ENCODE results near the gene EIF2B4. TPM values are rescaled to one million over a fixed set of nuclear protein-coding genes. Genes with fewer than 3 reads are reported as not detected.

EIF2B4 gene
- total and polyA plus RNA-seq, 2 of the 13 experiments (the other 11 are each of a cell fraction or from before 2014, with no cell fraction given): 91.5 to 96.4 TPM

DNA sequence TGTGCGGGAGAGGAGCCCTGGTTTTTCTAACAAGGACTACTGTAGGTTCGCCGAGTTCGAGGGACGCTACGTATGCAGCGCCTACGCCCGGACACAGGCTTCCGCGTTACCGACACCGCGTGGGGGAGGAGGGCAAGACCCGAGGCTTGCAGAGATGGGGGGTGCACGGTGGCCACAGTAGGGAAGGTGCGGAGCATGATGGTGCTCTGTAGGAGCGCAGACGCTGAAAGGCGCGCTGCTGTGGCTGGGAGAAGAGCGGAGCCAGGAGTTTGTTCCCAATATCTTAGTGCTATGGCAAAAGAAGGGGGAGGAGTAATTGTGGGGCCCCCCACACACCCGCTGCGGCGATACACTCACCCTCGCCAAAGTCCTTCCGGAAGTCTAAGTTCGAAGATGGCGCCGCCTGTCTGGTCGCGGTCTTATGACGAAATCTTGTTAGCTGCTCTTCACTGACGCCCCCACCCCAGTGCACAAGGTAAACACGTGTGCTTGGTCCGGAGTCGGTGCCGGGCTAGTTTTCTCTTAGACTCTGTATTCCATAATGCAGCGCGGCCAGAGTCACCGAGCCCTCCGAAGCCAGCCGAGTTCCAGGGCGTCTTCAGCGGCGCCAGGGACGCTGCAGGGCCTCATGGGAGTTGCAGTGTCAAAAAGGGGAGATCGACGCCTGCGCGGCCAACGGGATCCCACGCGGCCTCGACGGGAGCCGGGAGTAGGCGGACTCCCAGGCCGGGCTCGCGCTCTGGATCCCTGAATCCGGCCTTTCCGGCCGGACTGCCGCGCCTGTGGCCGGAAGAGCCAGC lies 13.6 kb downstream of the EIF2B4 start, which contains the start of gene GTF3C2 (continued):
- TF ChIP-seq ZNF318 (CRISPR knock-in tag; IDR thresholded peaks at IDR 0.05) (peak; percentile 7; the same call in 1 of the 2 replicates), JDP2 (CRISPR knock-in tag; IDR thresholded peaks at IDR 0.05; ENCODE audit: borderline replicate concordance) (no peak), ZNF674 (CRISPR knock-in tag; IDR thresholded peaks at IDR 0.05; ENCODE audit: low read depth) (0 out of 2 replicates have a peak, but pooled peaks have one; percentile 65), ZNF337 (CRISPR knock-in tag; IDR thresholded peaks at IDR 0.05; ENCODE audit: borderline replicate concordance, low read depth) (no peak), RBFOX2 (IDR thresholded peaks at IDR 0.05; ENCODE audit: low read depth, low read length) (peak; percentile 94), CREBL2 (CRISPR knock-in tag; IDR thresholded peaks at IDR 0.05; ENCODE audit: borderline replicate concordance) (0 out of 2 replicates have a peak, but pooled peaks have one; percentile 8), ZNF614 (CRISPR knock-in tag; IDR thresholded peaks at IDR 0.05; ENCODE audit: borderline replicate concordance) (no peak), KAT2B (IDR thresholded peaks at IDR 0.05; ENCODE audit: borderline replicate concordance, low read depth, low read length) (no peak), IRF1 (CRISPR knock-in tag; IDR thresholded peaks at IDR 0.05; ENCODE audit: low read depth) (0 out of 2 replicates have a peak, but pooled peaks have one; percentile 69), GATAD1 (CRISPR knock-in tag; IDR thresholded peaks at IDR 0.05) (peak; percentile 96), ZNF431 (CRISPR knock-in tag; IDR thresholded peaks at IDR 0.05; ENCODE audit: borderline replicate concordance, low read depth) (peak; percentile 85), HOMEZ (CRISPR knock-in tag; IDR thresholded peaks at IDR 0.05; ENCODE audit: low read depth) (0 out of 2 replicates have a peak, but pooled peaks have one; percentile 48), KDM2A (CRISPR knock-in tag; IDR thresholded peaks at IDR 0.05; ENCODE audit: borderline replicate concordance, low read depth) (peak; percentile 80), NFKBIZ (CRISPR knock-in tag; IDR thresholded peaks at IDR 0.05) (peak; percentile 52)
- TF ChIP-seq, protein P1, sequence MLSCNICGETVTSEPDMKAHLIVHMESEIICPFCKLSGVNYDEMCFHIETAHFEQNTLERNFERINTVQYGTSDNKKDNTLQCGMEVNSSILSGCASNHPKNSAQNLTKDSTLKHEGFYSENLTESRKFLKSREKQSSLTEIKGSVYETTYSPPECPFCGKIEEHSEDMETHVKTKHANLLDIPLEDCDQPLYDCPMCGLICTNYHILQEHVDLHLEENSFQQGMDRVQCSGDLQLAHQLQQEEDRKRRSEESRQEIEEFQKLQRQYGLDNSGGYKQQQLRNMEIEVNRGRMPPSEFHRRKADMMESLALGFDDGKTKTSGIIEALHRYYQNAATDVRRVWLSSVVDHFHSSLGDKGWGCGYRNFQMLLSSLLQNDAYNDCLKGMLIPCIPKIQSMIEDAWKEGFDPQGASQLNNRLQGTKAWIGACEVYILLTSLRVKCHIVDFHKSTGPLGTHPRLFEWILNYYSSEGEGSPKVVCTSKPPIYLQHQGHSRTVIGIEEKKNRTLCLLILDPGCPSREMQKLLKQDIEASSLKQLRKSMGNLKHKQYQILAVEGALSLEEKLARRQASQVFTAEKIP (CRISPR knock-in tag; IDR thresholded peaks at IDR 0.05; ENCODE audit: borderline replicate concordance): no peak
